Ishikawa (cell line): ENCODE data around the gene PNPLA3.

Source experiments
- CEBPB ChIP-seq: IDR thresholded peaks from 2 replicates; pipeline ENCODE4 v1.6.1; 2012
- CREB1 ChIP-seq: IDR thresholded peaks from 2 replicates; pipeline ENCODE4 v1.6.1; 2012; ENCODE audit warnings: low read depth
- EGR1 ChIP-seq: IDR thresholded peaks from 2 replicates; pipeline ENCODE4 v1.6.1; 2012
- EP300 ChIP-seq: IDR thresholded peaks from 2 replicates; pipeline ENCODE4 v1.6.1; 2012; ENCODE audit warnings: borderline replicate concordance
- FOXM1 ChIP-seq: IDR thresholded peaks from 2 replicates; pipeline ENCODE4 v1.6.1; 2012; ENCODE audit warnings: low read depth, borderline replicate concordance
- NFIC ChIP-seq: IDR thresholded peaks from 2 replicates; pipeline ENCODE4 v1.6.1; 2012
- RAD21 ChIP-seq: IDR thresholded peaks from 2 replicates; pipeline ENCODE4 v1.6.1; 2012; ENCODE audit warnings: low read depth
- TAF1 ChIP-seq: IDR thresholded peaks from 2 replicates; pipeline ENCODE4 v1.6.1; 2012; ENCODE audit warnings: low read depth, mild to moderate bottlenecking
- TCF12 ChIP-seq: IDR thresholded peaks from 2 replicates; pipeline ENCODE4 v1.6.1; 2012; ENCODE audit warnings: low read depth
- TEAD4 ChIP-seq: IDR thresholded peaks from 2 replicates; pipeline ENCODE4 v1.6.1; 2012
- YY1 ChIP-seq: IDR thresholded peaks from 2 replicates; pipeline ENCODE4 v1.6.1; 2012; ENCODE audit warnings: low read depth
- ZBTB7A ChIP-seq: IDR thresholded peaks from 2 replicates; pipeline ENCODE4 v1.6.1; 2012; ENCODE audit warnings: low read depth
- TF ChIP-seq, protein P1 (sequence below): IDR thresholded peaks from 2 replicates; pipeline ENCODE4 v1.6.1; 2012
- TF ChIP-seq, protein P2 (sequence below): IDR thresholded peaks from 2 replicates; pipeline ENCODE4 v1.6.1; 2012; ENCODE audit warnings: low read depth, mild to moderate bottlenecking
- TF ChIP-seq, protein P3 (sequence below): IDR thresholded peaks from 2 replicates; pipeline ENCODE4 v1.6.1; 2012

Gene PNPLA3

DNA sequence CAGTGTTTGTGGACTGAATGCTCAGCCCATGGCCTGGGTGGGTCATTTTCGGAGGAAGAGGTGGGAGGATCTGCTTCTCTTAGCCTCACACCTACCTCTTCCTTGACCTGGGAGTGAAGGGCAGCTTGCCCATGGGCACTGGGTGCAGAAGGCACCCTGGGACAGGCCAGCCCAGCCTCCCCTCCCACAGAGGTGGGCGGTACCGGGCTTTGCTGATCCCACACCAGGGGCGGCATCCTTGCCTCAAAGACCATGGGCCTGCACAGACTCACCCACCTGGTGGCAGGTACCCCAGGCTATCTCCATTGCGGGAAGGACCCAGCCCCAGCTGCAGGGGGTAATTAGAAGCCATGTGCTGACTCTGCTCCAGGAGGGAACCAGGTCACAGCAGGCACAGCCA, 30.3 kb upstream of the PNPLA3 start:
- no peak for TF ChIP-seq TEAD4
- TF ChIP-seq, protein P1, sequence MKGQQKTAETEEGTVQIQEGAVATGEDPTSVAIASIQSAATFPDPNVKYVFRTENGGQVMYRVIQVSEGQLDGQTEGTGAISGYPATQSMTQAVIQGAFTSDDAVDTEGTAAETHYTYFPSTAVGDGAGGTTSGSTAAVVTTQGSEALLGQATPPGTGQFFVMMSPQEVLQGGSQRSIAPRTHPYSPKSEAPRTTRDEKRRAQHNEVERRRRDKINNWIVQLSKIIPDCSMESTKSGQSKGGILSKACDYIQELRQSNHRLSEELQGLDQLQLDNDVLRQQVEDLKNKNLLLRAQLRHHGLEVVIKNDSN = no peak
- no peak for TF ChIP-seq YY1
- TF ChIP-seq TCF12 = no peak

DNA sequence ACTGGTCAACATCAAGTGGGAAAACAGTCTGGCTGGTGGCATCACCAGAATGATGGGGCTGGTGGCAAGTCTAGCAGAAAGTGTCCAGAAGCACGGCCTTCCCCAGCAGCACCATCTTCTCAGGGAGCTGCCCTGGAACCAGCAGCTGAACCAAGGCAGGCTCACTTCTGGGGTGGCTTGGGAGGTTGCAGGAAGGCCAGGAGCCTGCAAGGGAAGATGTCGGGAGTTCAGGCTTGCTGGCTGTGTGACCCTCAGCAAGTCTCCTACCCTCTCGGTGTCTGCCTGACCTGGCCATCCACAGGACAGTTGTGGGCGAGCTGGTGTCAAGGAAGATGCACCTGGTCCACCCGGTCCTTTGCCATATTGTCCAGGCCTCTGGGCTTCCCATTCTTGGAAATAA, 29.5 kb upstream of the PNPLA3 start:
- TF ChIP-seq, protein P1 = no peak
- TF ChIP-seq, protein P2, sequence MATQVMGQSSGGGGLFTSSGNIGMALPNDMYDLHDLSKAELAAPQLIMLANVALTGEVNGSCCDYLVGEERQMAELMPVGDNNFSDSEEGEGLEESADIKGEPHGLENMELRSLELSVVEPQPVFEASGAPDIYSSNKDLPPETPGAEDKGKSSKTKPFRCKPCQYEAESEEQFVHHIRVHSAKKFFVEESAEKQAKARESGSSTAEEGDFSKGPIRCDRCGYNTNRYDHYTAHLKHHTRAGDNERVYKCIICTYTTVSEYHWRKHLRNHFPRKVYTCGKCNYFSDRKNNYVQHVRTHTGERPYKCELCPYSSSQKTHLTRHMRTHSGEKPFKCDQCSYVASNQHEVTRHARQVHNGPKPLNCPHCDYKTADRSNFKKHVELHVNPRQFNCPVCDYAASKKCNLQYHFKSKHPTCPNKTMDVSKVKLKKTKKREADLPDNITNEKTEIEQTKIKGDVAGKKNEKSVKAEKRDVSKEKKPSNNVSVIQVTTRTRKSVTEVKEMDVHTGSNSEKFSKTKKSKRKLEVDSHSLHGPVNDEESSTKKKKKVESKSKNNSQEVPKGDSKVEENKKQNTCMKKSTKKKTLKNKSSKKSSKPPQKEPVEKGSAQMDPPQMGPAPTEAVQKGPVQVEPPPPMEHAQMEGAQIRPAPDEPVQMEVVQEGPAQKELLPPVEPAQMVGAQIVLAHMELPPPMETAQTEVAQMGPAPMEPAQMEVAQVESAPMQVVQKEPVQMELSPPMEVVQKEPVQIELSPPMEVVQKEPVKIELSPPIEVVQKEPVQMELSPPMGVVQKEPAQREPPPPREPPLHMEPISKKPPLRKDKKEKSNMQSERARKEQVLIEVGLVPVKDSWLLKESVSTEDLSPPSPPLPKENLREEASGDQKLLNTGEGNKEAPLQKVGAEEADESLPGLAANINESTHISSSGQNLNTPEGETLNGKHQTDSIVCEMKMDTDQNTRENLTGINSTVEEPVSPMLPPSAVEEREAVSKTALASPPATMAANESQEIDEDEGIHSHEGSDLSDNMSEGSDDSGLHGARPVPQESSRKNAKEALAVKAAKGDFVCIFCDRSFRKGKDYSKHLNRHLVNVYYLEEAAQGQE = no peak
- TF ChIP-seq, protein P3, sequence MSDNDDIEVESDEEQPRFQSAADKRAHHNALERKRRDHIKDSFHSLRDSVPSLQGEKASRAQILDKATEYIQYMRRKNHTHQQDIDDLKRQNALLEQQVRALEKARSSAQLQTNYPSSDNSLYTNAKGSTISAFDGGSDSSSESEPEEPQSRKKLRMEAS = no peak
- TF ChIP-seq NFIC (no peak), CEBPB (no peak), TEAD4 (no peak), FOXM1 (no peak), TAF1 (no peak), EGR1 (no peak), TCF12 (no peak), YY1 (no peak), ZBTB7A (no peak), EP300 (no peak), RAD21 (no peak), CREB1 (no peak)

DNA sequence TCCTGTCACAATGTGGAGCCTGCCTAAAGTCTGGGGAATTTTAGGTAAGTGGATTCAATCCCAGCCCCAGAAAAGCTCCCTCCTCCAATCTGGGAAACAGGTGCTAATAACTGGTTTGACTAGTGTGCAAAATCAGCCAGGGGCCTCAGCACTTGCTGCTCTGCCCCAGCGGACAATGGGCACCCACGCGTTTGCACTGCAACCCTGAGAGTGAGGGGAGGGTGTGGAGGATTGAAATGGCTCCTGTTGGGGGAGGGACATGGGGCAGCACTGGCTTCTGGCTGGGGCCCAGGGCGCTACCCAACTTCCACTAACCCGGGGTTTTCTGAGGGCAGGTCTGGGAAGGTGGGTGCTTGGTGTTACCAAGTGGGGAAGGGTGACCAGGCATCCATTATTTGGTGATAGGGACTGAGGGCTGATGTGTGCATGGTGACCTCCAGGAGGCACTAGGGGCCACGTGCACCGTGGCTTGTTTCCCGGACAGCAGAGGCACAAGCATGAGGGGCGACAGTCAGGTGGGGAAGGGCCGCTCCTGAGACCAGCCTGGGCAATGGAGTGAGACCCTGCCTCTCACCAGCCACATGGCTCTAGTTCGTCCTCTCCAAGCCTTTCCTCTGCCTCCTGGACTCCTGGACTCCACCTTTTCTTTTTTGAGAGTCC, 27.5 kb upstream of the PNPLA3 start:
- TF ChIP-seq TEAD4 (no peak), RAD21 (no peak)
- TF ChIP-seq, protein P3 = no peak

DNA sequence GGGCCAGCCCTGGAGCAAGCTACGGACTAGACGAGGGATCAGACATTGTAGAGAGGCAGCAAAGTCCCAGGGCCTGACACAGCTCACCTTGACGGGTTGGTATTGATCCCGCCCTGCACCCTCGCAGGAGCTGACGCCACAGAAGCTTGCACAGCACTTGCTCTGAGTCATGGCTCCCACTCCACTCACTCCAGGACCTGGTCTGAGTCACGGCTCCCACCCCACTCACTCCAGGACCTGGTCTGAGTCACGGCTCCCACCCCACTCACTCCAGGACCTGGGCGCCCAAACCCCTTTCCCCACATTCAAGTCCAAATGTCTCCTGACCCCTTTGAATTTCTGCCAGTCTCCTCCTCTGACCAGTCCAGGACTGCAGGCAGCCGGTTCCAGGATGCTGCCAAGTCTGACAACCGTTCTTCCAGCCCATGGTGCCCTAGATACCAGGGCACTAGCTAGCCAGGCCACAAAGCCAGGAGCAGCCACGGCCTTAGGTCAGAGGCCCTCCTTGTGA, 25.8 kb upstream of the PNPLA3 start:
- TF ChIP-seq CEBPB (no peak), TAF1 (no peak), YY1 (no peak), EGR1 (no peak), NFIC (no peak), CREB1 (no peak), TEAD4 (no peak), RAD21 (no peak), EP300 (no peak), FOXM1 (no peak), TCF12 (no peak), ZBTB7A (no peak)
- TF ChIP-seq, protein P2 = no peak
- TF ChIP-seq, protein P1 = no peak
- TF ChIP-seq, protein P3 = no peak

DNA sequence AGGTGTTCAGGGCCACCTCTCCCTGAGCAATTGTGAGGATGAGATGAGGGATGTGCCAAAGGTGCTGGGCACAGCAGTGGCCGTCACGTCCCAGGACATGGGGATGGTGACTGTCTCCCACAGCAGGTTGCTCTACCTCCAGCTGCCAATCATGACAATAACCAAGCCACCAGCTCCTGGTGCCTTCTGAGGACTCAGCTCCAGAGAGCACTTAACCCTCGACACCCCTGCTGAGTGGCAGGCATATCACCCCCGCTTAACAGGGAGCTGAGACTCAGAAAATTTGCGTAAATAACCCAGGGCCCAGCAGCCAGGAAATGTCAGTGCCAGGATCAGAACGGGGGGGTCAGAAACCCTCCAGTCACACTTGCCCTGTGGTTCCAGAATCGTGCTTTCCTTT, 23.4 kb upstream of the PNPLA3 start:
- TF ChIP-seq FOXM1 = no peak
- TF ChIP-seq NFIC = no peak
- no peak for TF ChIP-seq TCF12
- TF ChIP-seq, protein P2 = no peak
- TF ChIP-seq, protein P3 = no peak
- no peak for TF ChIP-seq CREB1
- TF ChIP-seq TAF1 = no peak
- TF ChIP-seq TEAD4 = no peak
- TF ChIP-seq, protein P1 = no peak
- TF ChIP-seq YY1 = no peak
- TF ChIP-seq EGR1 = no peak
- no peak for TF ChIP-seq EP300
- TF ChIP-seq CEBPB = no peak
- TF ChIP-seq RAD21 = no peak
- no peak for TF ChIP-seq ZBTB7A
